Stimulated activated naive CD8-positive, alpha-beta T cell treated with anti-CD3 and anti-CD28 coated beads, Interleukin-15, amount 100 ng/mL, for 72 hours (primary cell): ENCODE data around the gene MAPK8IP3.

Source experiments
- ATAC-seq: fragments of 150-1000 bp; cut with Tn5 transposase; 2 replicates; pipeline ENCODE4 v1.10.0; 2021; ENCODE audit warnings: mild to moderate bottlenecking, moderate library complexity
- DNase-seq, 2 donors: peaks; one replicate each; pipeline ENCODE4 v3.0.0; 2021 to 2022
- H3K27ac Mint-ChIP-seq, 2 donors: one replicate each; pipeline ENCODE4 v1.8.0; 2022; ENCODE audit warnings: mild to moderate bottlenecking in 2 of 2, mixed read lengths in 2 of 2, moderate library complexity in 2 of 2
- H3K27me3 Mint-ChIP-seq: one replicate; pipeline ENCODE4 v1.8.0; 2022; ENCODE audit warnings: mixed read lengths
- H3K4me1 Mint-ChIP-seq: one replicate; pipeline ENCODE4 v1.8.0; 2022; ENCODE audit warnings: mild to moderate bottlenecking, mixed read lengths
- H3K4me3 Mint-ChIP-seq, 2 donors: one replicate each; pipeline ENCODE4 v1.8.0; 2022; ENCODE audit warnings: mild to moderate bottlenecking in 2 of 2, mixed read lengths in 2 of 2, moderate library complexity in 1 of 2
- H3K9me3 Mint-ChIP-seq, 2 donors: one replicate each; pipeline ENCODE4 v1.8.0; 2022; ENCODE audit warnings: mixed read lengths in 2 of 2

Gene MAPK8IP3

DNA sequence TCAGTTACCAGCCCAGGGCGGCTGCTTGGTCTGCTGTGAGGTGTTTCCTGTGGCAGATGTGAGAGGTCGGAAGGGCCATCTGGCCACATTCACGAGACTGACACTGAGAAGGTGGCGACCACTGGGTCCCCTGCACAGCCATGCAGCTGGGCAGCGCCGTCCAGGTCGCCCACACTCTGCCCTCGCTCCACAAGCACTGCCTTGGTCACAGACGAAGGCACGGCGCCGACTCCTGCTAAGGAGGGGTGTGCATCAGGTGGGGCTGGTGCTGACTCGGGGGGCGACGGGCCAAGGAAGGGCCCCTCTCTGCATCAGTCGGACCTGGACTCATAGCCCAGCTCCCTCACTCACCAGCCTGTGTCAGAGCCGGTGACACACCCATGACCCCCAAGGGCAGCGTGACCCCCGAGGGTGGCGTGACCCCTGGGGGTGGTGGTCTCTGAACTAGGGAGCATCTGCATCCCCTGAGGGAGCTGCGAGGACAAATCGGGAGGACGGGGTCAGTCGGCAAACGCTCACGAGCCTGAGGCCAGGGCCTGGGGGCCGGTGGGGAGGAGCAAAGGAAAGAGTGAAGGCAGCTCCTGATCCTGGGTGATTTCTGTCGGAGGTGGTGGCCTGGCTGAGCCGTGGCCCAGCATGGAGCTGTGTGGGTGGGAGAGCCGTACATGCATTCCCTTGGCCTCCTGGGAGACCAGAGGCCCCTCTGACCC is 34.9 kb downstream of the MAPK8IP3 start:
- Mint-ChIP-seq H3K27me3 (no peaks in the 10 kb centered on the region), H3K9me3 (no peaks in the 10 kb centered on the region), H3K4me1 (no peaks in the 10 kb centered on the region), H3K27ac (peak overlapping the region in 1 of 2 donors; percentile 68), H3K4me3 (no peak overlapping the region)
- ATAC-seq = no peak
- DNase-seq = no peak

DNA sequence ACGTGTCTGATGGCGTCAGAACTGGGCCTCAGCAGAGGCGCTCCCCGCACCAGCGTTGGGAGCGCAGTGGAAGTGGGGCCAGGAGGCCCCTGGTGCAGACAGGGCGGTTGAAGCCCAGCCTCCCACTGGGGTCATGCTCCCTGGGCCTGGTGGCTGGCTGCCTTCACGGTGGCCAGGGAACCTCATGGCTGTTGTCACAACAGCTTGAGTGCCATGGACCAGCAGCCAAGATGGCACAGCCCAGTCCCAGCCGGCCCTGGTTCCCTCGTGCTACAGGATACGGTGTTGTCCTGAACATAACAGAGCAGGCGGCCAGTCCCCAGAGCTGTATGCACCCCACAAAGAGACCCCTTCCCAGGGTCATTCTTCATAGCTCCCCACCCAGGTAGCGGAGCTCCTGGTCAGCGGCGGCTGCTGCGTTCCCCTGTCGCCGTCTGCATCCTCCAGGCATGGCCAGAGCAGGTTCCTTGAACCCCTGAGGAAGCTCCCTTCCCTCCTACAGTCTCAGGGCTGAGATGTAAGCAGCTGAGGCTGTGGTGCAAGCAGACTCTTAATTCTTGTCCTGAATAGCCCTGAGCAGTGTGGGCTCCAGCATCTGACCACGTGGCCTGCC is 35.7 kb downstream of the MAPK8IP3 start:
- H3K4me1 Mint-ChIP-seq = no peaks in the 10 kb centered on the region
- H3K4me3 Mint-ChIP-seq = no peak overlapping the region
- ATAC-seq (no peak), DNase-seq (no peak)
- H3K27ac Mint-ChIP-seq = no peak overlapping the region
- no peaks in the 10 kb centered on the region for H3K9me3 Mint-ChIP-seq
- H3K27me3 Mint-ChIP-seq = no peaks in the 10 kb centered on the region

DNA sequence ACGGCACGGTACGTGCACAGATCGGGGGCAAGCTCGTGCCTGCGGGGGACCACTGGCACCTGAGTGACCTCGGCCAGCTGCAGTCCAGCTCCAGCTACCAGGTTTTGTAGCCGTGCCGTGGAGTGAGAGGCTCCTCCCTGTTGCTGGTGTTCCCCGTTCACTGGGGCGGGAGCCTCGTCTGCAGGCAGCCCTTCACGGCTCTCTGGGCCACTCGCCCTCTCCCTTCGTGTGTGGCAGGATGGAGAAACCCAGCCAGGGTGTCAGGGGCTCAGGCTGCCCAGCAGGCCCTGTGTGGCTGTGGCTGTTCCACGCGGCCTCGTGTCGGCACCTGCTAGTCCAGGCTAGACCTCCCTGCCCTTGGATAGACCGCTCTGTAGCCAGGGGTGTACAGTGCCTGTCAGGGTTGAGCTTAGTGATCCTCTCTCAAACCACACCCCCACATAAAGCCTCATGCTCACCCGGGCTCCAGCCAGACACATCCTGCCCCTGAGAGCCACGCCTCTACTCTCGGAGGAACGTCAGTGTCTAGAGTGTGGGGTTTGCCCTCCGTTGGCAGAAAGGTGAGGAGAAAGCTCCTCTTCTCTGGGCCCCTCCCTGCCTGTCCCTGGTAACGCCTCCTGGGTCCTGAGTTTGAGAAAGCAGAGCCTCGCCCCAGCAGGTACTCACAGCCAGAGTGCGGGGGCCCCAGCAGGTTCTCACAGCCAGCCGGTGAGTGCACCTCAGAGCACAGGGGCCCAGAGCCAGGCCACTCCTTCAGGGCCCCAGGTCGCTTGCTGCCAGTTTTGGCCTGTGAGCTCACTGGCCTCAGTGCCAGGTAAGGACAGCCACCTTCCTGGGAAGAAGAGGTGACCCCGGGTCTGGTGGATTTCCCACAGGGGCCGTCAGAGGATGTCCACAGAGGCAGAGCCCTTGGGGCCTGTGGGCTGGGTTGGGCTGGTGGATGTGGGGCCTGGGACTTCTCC is 37.7 kb downstream of the MAPK8IP3 start:
- DNase-seq (no peak), ATAC-seq (no peak)
- Mint-ChIP-seq H3K27me3 (no peaks in the 10 kb centered on the region), H3K9me3 (no peaks in the 10 kb centered on the region), H3K4me1 (no peaks in the 10 kb centered on the region), H3K4me3 (no peak overlapping the region), H3K27ac (no peak overlapping the region)

DNA sequence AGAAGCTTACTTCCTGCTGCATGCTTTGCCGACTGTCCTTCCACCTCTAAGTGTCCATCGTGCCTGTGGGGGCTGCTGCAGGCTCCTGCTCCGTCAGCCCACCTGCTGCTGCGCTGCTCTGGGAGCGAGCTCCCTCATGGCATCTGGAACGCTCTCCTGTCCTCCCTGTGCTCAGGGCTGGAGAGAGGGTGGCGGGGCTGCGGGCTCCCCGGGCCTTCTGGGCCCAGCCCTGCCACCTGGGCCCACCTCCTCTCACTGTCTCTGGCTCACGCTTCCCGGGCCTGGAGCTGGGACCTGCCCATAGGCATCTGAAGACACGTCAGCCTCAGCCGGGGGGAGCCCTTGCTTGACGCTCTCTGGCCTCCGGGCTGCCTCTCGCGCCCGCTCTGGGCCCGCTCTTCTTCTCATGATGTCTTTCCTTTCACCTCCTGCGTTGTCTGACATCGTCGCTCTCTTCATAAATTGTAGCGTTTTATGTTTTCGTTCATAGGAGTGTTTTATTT is 38.4 kb downstream of the MAPK8IP3 start:
- Mint-ChIP-seq H3K9me3 (no peaks in the 10 kb centered on the region), H3K4me3 (no peak overlapping the region), H3K27me3 (no peaks in the 10 kb centered on the region), H3K4me1 (no peaks in the 10 kb centered on the region), H3K27ac (no peak overlapping the region)
- no peak for ATAC-seq
- no peak for DNase-seq

DNA sequence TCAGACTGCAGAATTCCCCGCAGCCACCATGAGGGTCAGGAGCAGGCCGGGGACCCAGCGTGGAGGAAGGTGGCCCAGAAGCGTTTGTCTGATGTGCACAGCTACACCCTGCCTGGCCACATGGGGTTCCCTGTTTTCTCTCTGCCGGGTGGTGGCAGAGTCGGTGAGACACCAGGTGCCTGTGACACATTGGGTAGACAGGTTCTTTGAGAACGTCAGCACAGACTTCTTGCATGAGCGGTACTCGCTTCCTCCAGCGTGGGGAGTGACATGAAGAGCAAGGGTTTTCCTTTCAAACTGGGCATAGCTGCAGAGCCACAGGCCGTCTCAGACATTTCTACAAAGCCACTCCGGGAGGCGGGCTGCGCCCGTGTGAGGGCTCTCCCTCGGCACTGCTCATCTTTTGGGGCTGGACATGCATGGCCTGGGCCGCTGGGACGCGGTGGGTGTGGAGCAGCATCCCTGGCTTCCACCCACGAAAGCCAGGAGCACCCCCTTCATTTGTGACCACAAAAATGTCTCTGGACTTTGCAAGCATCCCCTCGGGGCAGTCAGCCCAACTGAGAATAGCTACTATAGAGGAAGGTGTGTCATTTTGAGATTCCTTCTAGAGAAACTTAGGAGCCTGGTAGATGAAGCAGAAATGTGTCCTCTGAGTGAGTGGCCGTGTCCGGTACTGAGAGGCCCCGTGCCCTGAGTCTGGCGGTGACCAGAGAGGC is 39.3 kb downstream of the MAPK8IP3 start:
- Mint-ChIP-seq H3K4me3 (no peak overlapping the region), H3K27ac (peak overlapping the region in 1 of 2 donors; percentile 57), H3K4me1 (no peaks in the 10 kb centered on the region), H3K27me3 (no peaks in the 10 kb centered on the region), H3K9me3 (no peaks in the 10 kb centered on the region)
- DNase-seq (no peak), ATAC-seq (no peak)

DNA sequence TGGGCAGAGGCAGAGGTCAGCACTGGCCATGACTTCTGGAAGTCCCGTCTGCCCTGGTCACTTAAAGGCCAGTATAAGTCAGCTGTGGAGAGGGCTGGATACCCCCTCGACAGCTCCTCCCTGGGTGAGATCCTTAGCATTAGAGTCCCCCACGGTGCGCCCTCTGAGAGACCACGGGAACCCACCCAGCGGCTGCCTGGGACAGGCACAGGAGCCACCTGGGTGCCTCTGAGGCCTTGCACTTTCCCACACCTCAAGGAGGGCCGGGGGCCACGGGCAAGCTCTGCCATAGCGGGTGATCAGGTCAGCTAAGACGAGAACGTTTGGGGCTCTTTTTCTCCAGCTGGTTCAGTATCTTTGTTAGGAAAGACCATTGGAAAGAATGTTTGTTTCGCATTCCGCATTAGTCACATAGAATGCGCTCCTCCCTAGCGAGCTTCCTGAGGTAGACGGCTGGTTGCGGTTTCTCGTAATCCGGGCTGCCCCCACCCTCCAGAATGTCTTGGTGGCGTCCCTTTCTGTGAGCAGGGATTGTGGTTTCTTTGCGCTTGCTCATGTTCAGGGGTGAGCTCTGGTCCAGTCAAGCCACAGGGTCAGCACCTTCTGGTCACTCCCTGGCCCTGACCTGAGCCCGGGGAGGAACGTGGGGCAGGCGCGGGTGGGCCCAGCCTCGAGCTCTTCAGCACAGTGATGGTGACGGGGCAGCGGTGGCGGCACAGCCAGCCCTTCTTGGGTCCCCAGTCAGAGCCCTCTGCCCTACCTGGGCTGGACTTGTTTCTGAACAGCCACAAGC is 40.1 kb downstream of the MAPK8IP3 start:
- Mint-ChIP-seq H3K27ac (no peak overlapping the region), H3K27me3 (no peaks in the 10 kb centered on the region), H3K4me1 (no peaks in the 10 kb centered on the region), H3K9me3 (no peaks in the 10 kb centered on the region), H3K4me3 (no peak overlapping the region)
- DNase-seq (no peak), ATAC-seq (no peak)

DNA sequence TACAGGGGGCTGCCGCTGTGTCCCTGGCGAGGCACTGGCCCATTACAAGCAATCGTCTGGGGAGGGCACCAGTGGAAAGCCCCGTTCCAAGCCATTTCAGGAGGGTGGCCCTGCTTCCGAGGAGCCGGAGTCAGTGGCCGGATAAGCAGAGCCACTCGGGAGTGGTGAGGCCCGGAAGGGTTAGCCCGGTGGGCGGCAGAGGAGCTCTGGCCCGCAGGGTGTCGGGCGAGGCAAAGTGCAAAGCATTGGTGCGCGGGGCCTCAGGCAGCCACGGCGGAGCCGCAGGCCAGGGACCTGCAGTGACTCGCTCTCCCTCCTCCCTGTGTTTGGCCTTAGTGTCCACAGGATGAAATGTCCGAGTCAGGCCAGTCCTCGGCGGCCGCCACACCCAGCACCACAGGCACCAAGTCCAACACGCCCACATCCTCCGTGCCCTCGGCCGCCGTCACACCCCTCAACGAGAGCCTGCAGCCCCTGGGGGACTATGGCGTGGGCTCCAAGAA is 40.7 kb downstream of the MAPK8IP3 start:
- no peak overlapping the region for H3K27ac Mint-ChIP-seq
- no peaks in the 10 kb centered on the region for H3K27me3 Mint-ChIP-seq
- DNase-seq = no peak
- no peaks in the 10 kb centered on the region for H3K4me1 Mint-ChIP-seq
- no peak overlapping the region for H3K4me3 Mint-ChIP-seq
- no peaks in the 10 kb centered on the region for H3K9me3 Mint-ChIP-seq
- ATAC-seq = no peak

DNA sequence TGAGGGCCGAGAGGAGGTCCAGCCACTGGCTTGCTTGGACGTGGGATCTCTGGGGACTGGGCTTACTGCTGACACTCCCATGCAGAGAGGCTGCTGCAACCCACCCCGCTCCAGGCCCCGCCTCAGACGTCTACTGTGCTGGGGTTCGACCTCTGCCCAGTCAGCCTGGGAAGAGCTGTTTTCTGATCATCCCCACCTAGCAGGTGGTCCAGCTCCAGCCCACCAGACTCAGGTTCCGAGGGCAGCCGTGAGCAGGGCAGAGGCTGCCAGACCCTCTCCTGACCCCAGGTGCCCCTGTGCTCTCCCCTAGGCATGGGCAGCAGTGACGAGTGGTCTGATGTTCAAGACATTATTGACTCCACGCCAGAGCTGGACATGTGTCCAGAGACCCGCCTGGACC is 41.9 kb downstream of the MAPK8IP3 start:
- DNase-seq (no peak), ATAC-seq (no peak)
- Mint-ChIP-seq H3K27me3 (no peaks in the 10 kb centered on the region), H3K27ac (no peak overlapping the region), H3K4me1 (no peaks in the 10 kb centered on the region), H3K9me3 (no peaks in the 10 kb centered on the region), H3K4me3 (no peak overlapping the region)

DNA sequence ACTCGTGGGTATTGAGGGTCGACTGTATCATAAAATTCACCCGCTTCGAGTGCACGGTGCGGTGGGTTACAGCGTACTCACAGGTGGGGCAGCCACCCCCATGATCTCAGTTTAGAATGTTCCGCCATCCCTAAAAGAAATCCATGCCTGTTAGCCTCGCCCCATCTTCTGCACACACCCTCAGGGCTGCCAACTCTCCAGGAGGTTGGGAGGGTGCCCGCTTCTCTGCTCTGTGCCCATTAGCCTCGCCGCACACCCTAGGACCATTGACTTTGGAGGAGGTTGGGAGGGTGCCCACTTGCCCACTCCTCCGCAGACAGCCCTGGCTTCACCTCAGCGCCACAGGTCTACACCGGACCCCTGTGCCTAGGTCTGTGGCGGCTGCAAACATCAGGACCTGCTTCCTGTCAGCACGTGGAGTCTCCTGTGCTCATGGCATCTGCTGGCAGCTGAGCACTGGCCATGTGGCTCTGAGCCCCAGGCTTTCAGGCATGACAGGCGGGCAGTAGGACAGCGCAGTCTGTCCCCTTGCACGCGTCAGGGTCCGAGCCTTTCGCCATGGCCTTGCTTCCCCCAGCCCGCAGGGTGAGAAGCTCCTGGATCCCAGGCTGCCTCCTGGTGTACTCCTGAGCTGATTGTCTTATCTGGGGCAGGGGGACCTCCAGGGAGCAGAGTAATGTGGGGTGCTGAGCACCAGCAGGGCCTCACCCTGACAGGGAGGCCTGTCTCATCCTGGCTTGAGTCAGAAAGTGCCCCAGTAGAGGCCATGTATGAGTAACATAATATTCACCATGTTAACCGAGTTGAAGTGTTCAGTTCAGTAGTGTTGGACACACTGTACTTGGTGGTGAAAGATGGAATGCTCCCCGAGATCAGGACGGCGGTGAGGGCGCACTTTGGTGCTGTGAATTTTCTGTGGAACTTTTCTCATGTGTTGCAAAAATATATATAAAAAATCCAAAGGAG is 43.4 kb downstream of the MAPK8IP3 start:
- H3K4me1 Mint-ChIP-seq = no peaks in the 10 kb centered on the region
- no peaks in the 10 kb centered on the region for H3K9me3 Mint-ChIP-seq
- ATAC-seq (no peak), DNase-seq (no peak)
- H3K27me3 Mint-ChIP-seq = no peaks in the 10 kb centered on the region
- no peak overlapping the region for H3K27ac Mint-ChIP-seq
- no peak overlapping the region for H3K4me3 Mint-ChIP-seq

DNA sequence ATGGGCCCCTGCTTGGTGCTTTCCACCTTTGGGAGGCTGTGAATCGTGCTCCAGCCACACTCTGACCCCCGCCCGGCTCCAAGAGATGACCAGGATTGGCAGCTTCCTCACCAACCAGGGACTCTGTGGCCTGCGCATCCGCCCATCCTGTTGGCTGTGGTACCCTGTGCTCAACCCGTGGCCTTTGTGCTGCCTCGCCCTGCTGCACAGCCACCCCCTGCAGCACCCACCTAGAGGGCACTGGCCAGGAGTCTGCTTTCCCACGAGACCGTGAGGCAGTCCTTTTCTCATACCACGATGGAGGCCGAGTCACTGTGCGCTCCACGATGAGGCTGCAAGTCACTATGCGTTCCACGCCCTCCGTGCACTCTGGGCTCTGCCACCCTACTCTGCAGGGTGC is 46.0 kb downstream of the MAPK8IP3 start:
- ATAC-seq (no peak), DNase-seq (no peak)
- Mint-ChIP-seq H3K27ac (peak overlapping the region in 1 of 2 donors; percentile 27), H3K9me3 (no peaks in the 10 kb centered on the region), H3K4me3 (no peak overlapping the region), H3K27me3 (no peaks in the 10 kb centered on the region), H3K4me1 (peaks cover 5% of the 10 kb centered on the region)

DNA sequence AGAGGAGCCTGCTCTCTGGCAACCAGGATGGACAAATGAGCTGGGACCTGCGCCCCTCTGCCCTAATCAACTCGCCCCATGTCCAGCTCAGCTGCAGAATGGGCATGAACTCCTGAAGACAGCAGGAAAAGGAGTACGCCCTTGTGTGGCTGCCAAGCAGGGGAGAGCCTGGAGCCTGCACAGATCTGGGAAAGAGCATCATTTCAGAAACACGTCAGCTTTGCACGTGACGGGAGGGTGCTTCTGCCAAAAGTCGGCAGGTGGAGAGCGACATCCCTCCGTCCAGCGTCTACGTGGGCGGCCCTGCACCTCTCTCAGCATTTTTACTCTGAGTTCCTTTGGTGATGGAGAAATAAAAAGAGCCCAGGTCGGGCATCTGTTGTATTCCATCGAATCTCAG is 46.9 kb downstream of the MAPK8IP3 start:
- Mint-ChIP-seq H3K4me1 (peaks cover 14% of the 10 kb centered on the region), H3K4me3 (no peak overlapping the region), H3K27me3 (no peaks in the 10 kb centered on the region), H3K9me3 (no peaks in the 10 kb centered on the region), H3K27ac (no peak overlapping the region)
- DNase-seq = no peak
- no peak for ATAC-seq

DNA sequence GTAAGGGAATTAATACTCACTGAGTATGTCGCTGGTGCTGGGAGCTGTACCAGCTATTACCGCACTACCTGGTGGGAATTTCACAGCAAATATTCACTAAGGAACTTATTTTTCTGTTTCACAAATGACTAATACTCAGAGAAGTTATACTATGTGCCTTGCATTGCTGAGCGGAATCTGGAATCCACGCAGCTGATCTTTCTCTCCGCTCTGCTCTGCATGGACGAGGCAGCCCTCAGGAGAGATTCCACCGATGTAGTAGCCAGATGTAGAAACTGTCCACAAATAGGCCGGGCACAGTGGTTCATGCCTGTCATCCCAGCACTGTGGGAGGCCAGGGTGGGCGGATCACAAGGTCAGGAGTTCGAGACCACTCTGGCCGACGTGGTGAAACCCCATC is 48.2 kb downstream of the MAPK8IP3 start:
- Mint-ChIP-seq H3K27me3 (no peaks in the 10 kb centered on the region), H3K4me1 (peaks cover 16% of the 10 kb centered on the region), H3K27ac (peak overlapping the region in 1 of 2 donors; percentile 89), H3K9me3 (no peaks in the 10 kb centered on the region), H3K4me3 (no peak overlapping the region)
- no peak for ATAC-seq
- no peak for DNase-seq

DNA sequence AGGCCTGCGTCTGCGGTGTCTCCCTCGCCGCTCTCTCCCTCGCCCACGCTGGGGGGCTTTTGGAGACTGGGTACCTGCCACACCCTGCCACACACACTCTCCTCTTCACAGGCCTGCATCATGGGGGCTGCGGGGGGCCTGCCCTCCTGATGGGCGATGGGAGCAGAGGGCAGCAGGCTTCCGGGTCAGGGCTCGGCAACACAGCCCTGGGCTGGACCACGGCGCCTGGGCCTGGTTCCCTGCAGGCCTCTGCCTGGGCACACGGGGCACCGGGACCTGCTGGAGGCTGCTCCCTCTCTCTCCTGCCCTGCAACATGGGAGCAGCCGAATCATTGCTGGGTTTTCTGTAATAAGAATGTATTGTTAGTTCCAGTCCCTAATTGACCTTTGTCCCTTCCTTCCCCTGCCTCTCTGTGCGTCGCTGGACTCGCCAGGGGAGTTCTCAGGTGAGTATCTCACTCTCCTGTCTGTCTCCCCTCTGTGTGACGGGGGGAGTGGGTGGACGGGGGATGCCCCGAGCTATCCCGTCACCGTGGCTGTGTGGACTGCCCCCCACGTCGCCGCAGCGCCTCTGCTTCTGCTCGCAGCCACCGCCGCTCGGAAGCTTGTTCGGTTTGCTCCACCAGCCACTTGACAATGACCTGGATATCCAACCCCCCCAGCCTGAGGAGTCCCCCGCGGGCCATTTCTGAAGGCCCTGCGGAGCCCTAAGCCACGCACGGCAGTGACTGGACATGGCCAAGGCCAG is 51.9 kb downstream of the MAPK8IP3 start:
- Mint-ChIP-seq H3K9me3 (no peaks in the 10 kb centered on the region), H3K4me1 (peaks cover 16% of the 10 kb centered on the region), H3K4me3 (no peak overlapping the region), H3K27me3 (no peaks in the 10 kb centered on the region), H3K27ac (no peak overlapping the region)
- peak; percentile 11 for ATAC-seq
- DNase-seq = no peak
